HG03095 (cell line): ENCODE measurements around the gene ERG28.
A peak's percentile ranks its signal among the peaks of the same experiment; 100 is the strongest.
"Not testable (repeated sequence)": the region's sequence is repeated elsewhere in the genome, so short reads cannot be mapped to it uniquely, and the experiment has no call there.

Experiments
- ATAC-seq: cut with Tn5 transposase; IDR thresholded peaks from one replicate; pipeline ENCODE4 v1.9.1; 2021; ENCODE audit warnings: moderate library complexity; ENCODE audit not compliant: unreplicated experiment

ERG28 gene

GRCh38 chr14:75660630-75661498, at the start of gene ERG28, which contains the start of gene TTLL5:
Gene ERG28, minus strand, starts transcription at chr14:75660876. Its CDS starts 3,374 bp downstream, at chr14:75657502.
Gene TTLL5, plus strand, starts transcription at chr14:75661246. Its CDS starts 1,904 bp downstream, at chr14:75663150.
- peak; percentile 96 for ATAC-seq

- peak; percentile 58 for ATAC-seq
These were observed 48.6 kb upstream of the ERG28 start for GRCh38 chr14:75709207-75709812.

- ATAC-seq, result no peak
These were observed 44.3 kb upstream of the ERG28 start for GRCh38 chr14:75705014-75705413.

- no peak for ATAC-seq
These were observed 42.8 kb upstream of the ERG28 start for GRCh38 chr14:75703467-75703866.

GRCh38 chr14:75702616-75703261, 42.1 kb upstream of the ERG28 start:
- no peak for ATAC-seq

- ATAC-seq, result no peak
These were observed 41.4 kb upstream of the ERG28 start for GRCh38 chr14:75702122-75702521.

GRCh38 chr14:75700295-75700694, 39.6 kb upstream of the ERG28 start:
- no peak for ATAC-seq

GRCh38 chr14:75699331-75699730, 38.7 kb upstream of the ERG28 start:
- no peak for ATAC-seq

GRCh38 chr14:75697918-75698317, 37.2 kb upstream of the ERG28 start:
- ATAC-seq, result no peak

- ATAC-seq, result no peak
These were observed 36.7 kb upstream of the ERG28 start for GRCh38 chr14:75697386-75697785.

- ATAC-seq, result not testable (repeated sequence)
These were observed 34.3 kb upstream of the ERG28 start for GRCh38 chr14:75695025-75695424.

GRCh38 chr14:75690010-75690409, 29.3 kb upstream of the ERG28 start:
- ATAC-seq, result no peak

- ATAC-seq, result no peak
These were observed 28.3 kb upstream of the ERG28 start for GRCh38 chr14:75689012-75689411.

- ATAC-seq, result no peak
These were observed 25.2 kb upstream of the ERG28 start for GRCh38 chr14:75685910-75686309.

GRCh38 chr14:75675265-75675960, 14.7 kb upstream of the ERG28 start:
- no peak for ATAC-seq

GRCh38 chr14:75673345-75674035, 12.8 kb upstream of the ERG28 start:
- no peak for ATAC-seq

GRCh38 chr14:75672605-75673192, 12.0 kb upstream of the ERG28 start:
- no peak for ATAC-seq

- no peak for ATAC-seq
These were observed 6.6 kb upstream of the ERG28 start for GRCh38 chr14:75667099-75667765.

GRCh38 chr14:75662966-75663365, 2.3 kb upstream of the ERG28 start:
- ATAC-seq, result no peak

- ATAC-seq, result no peak
These were observed 781 bp upstream of the ERG28 start for GRCh38 chr14:75661499-75661814.
